ENCODE measurements around the gene FAM135A. TPM values are rescaled to one million over a fixed set of nuclear protein-coding genes. Genes with fewer than 3 reads are reported as not detected.

Gene FAM135A
- total and polyA plus RNA-seq, 2 of the 8 experiments (the other 6 are each of a cell fraction or from before 2014, with no cell fraction given) = 17.4 to 35.7 TPM

GRCh38 chr6:70527071-70527737, 113.9 kb downstream of the FAM135A start:
- Histone ChIP-seq H4K91ac (replicated peaks; ENCODE audit: insufficient read length, low read length) (no peak overlapping the region), H2BK15ac (ENCODE audit: low read length) (no peak overlapping the region), H3K4me3 (ENCODE audit: extremely low read depth in 1 of 4, insufficient read depth in 2 of 4, low read depth in 3 of 4, low read length in 4 of 4) (no peak overlapping the region), H4K5ac (ENCODE audit: insufficient read length, low read depth, low read length) (no peak overlapping the region), H3K9me3 (ENCODE audit: insufficient read depth in 2 of 2, low read depth in 1 of 2, low read length in 1 of 2) (no peaks in the 10 kb centered on the region; a peak in 1 of 4 replicates), H2BK12ac (ENCODE audit: low read depth, low read length) (no peak overlapping the region), H3K36me3 (ENCODE audit: control insufficient read depth in 2 of 4, insufficient read depth in 4 of 4, low read length in 3 of 4) (peaks cover 0 to 15% (median 2%) of the 10 kb centered on the region in 4 experiments; a peak in 4 of 8 replicates), H3K18ac (ENCODE audit: extremely low read depth, low read length) (no peak overlapping the region), H3K4me1 (replicated peaks in 1 of 4; ENCODE audit: control insufficient read depth in 3 of 4, insufficient read depth in 4 of 4, low read length in 3 of 4) (no peaks in the 10 kb centered on the region), H4K20me1 (replicated peaks in 1 of 2; ENCODE audit: control insufficient read depth in 1 of 2, insufficient read depth in 2 of 2, low read length in 2 of 2) (no peaks in the 10 kb centered on the region), H2AFZ (ENCODE audit: low read length) (no peak overlapping the region), H3K56ac (replicated peaks; ENCODE audit: insufficient read length, low read depth, low read length) (no peak overlapping the region), H3K79me1 (ENCODE audit: low read depth, low read length) (no peaks in the 10 kb centered on the region), H2AK5ac (ENCODE audit: low read depth, low read length) (no peak overlapping the region), H3K4me2 (ENCODE audit: insufficient read depth in 1 of 2, low read depth in 2 of 2, low read length in 2 of 2) (no peak overlapping the region), H4K8ac (ENCODE audit: extremely low read depth, insufficient read depth, low read length) (no peak overlapping the region), H3K27ac (ENCODE audit: low read depth, low read length) (no peak overlapping the region), H2BK20ac (ENCODE audit: low read length) (no peak overlapping the region), H2BK5ac (ENCODE audit: low read depth, low read length) (no peak overlapping the region), H3K9ac (replicated peaks in 1 of 4; ENCODE audit: extremely low read depth in 1 of 4, low read depth in 3 of 4, low read length in 3 of 4) (no peak overlapping the region), H3K23ac (ENCODE audit: insufficient read length) (no peak overlapping the region), H2BK120ac (replicated peaks; ENCODE audit: low read depth, low read length) (no peak overlapping the region), H3K4ac (replicated peaks; ENCODE audit: insufficient read length, low read depth, low read length) (no peak overlapping the region), H3K27me3 (replicated peaks in 1 of 4; ENCODE audit: control insufficient read depth in 3 of 4, extremely low read depth in 1 of 4, insufficient read depth in 3 of 4, low read length in 3 of 4) (no peaks in the 10 kb centered on the region), H3K23me2 (ENCODE audit: low read depth, low read length) (no peaks in the 10 kb centered on the region), H3K14ac (ENCODE audit: insufficient read length) (no peak overlapping the region), H3K79me2 (ENCODE audit: control insufficient read depth in 1 of 2, insufficient read depth in 2 of 2, low read length in 2 of 2) (no peaks in the 10 kb centered on the region)
- ChIA-PET CTCF (ENCODE audit: partially characterized antibody) (no interaction called here), POLR2A (ENCODE audit: partially characterized antibody) (no interaction called here)
- DNase-seq (ENCODE audit: low read depth in 1 of 2, low spot score in 2 of 2) (no peak), FAIRE-seq (no peak)
- WGBS, 2 experiments (ENCODE audit: extremely low coverage in 1 of 2, insufficient coverage in 1 of 2, insufficient read length in 1 of 2, insufficient replicate concordance in 2 of 2, low coverage in 1 of 2, low lambda C conversion rate in 2 of 2, missing lambda C conversion rate in 1 of 2) = 92% methylated on average over 5 of the region's 5 CpGs; no CpG with 5 or more reads in 1 of the 2 experiments
- TF ChIP-seq HDAC2 (IDR thresholded peaks at IDR 0.05; ENCODE audit: borderline replicate concordance in 1 of 2, low read depth in 2 of 2, low read length in 2 of 2) (no peak), NRF1 (IDR thresholded peaks at IDR 0.05; ENCODE audit: low read depth, low read length) (no peak), CHD1 (IDR thresholded peaks at IDR 0.05; ENCODE audit: low read depth, low read length) (no peak), SP2 (IDR thresholded peaks at IDR 0.05; ENCODE audit: low read length) (no peak), CEBPB (IDR thresholded peaks at IDR 0.05; ENCODE audit: low read depth, low read length) (no peak), CREB1 (IDR thresholded peaks at IDR 0.05) (no peak)

Data from H1 (cell line).